HEK293 (cell line): ENCODE data around the gene CDH5.

Experiments
- CTCF ChIA-PET: fragments of 350-600 bp; formaldehyde crosslinking; extraction: SDS; loops from one replicate; lab custom pipeline; 2021; ENCODE audit warnings: antibody characterized with exemption; lab: Yijun Ruan, JAX
- POLR2A ChIA-PET: fragments of 300-600 bp; formaldehyde crosslinking; extraction: SDS; loops from one replicate; lab custom pipeline; 2020; ENCODE audit warnings: antibody characterized with exemption, inconsistent platforms; lab: Yijun Ruan, JAX
- H3K27ac ChIP-seq: fragments of 200-500 bp; sonication (Bioruptor generic); 2 replicates; pipeline ENCODE4 v1.5.1; 2014; ENCODE audit warnings: low read depth, low read length, control low read depth, inconsistent platforms; ENCODE audit errors: extremely low read depth
- H3K36me3 ChIP-seq, 2 experiments: fragments of 200-500 bp in 1 of 2; sonication (Bioruptor generic) in 1 of 2; 1 replicate in 1 of 2; 2 replicates in 1 of 2; pipeline ENCODE4 v1.5.1; 2014 to 2017; ENCODE audit warnings: inconsistent platforms in 2 of 2, low read length in 2 of 2; ENCODE audit not compliant: control insufficient read depth in 2 of 2, insufficient read depth in 1 of 2
- H3K4me1 ChIP-seq: fragments of 200-500 bp; sonication (Bioruptor generic); 2 replicates; pipeline ENCODE4 v1.5.1; 2014; ENCODE audit warnings: mild to moderate bottlenecking, low read length, inconsistent platforms; ENCODE audit not compliant: control insufficient read depth, insufficient read depth
- H3K4me3 ChIP-seq: 2 replicates; pipeline ENCODE4 v1.5.1; 2011; ENCODE audit warnings: low read depth, mild to moderate bottlenecking, control low read depth, low read length, moderate library complexity
- H3K9me3 ChIP-seq: fragments of 200-500 bp; sonication (Bioruptor generic); 2 replicates; pipeline ENCODE4 v1.5.1; 2014; ENCODE audit warnings: low read depth, low read length, inconsistent platforms; ENCODE audit not compliant: control insufficient read depth, insufficient read depth
- GLIS1 ChIP-seq: fragments of 450-650 bp; formaldehyde crosslinking; IDR thresholded peaks from 2 replicates; pipeline ENCODE4 v1.5.1; 2016; ENCODE audit warnings: missing biosample characterization, missing genetic modification characterization
- HIC1 ChIP-seq: fragments of 450-650 bp; formaldehyde crosslinking; IDR thresholded peaks from 2 replicates; pipeline ENCODE4 v1.5.1; 2016; ENCODE audit warnings: missing biosample characterization, missing genetic modification characterization
- KLF1 ChIP-seq: fragments of 450-650 bp; formaldehyde crosslinking; IDR thresholded peaks from 2 replicates; pipeline ENCODE4 v1.5.1; 2016; ENCODE audit warnings: missing biosample characterization, missing genetic modification characterization
- MYNN ChIP-seq: fragments of 450-650 bp; formaldehyde crosslinking; IDR thresholded peaks from 2 replicates; pipeline ENCODE4 v1.5.1; 2016; ENCODE audit warnings: missing biosample characterization, missing genetic modification characterization, borderline replicate concordance
- PRDM10 ChIP-seq: fragments of 450-650 bp; formaldehyde crosslinking; IDR thresholded peaks from 2 replicates; pipeline ENCODE4 v1.5.1; 2016; ENCODE audit warnings: missing biosample characterization, missing genetic modification characterization
- RBAK ChIP-seq: fragments of 450-650 bp; formaldehyde crosslinking; IDR thresholded peaks from 2 replicates; pipeline ENCODE4 v1.5.1; 2016; ENCODE audit warnings: missing biosample characterization, missing genetic modification characterization
- SCRT2 ChIP-seq: fragments of 450-650 bp; formaldehyde crosslinking; IDR thresholded peaks from 2 replicates; pipeline ENCODE4 v1.5.1; 2016; ENCODE audit warnings: missing biosample characterization, missing genetic modification characterization
- WT1 ChIP-seq: fragments of 450-650 bp; formaldehyde crosslinking; IDR thresholded peaks from 2 replicates; pipeline ENCODE4 v1.5.1; 2016; ENCODE audit warnings: missing biosample characterization, missing genetic modification characterization
- ZNF202 ChIP-seq: fragments of 450-650 bp; formaldehyde crosslinking; IDR thresholded peaks from 2 replicates; pipeline ENCODE4 v1.5.1; 2016; ENCODE audit warnings: missing biosample characterization, missing genetic modification characterization, borderline replicate concordance
- ZNF423 ChIP-seq: fragments of 450-650 bp; formaldehyde crosslinking; IDR thresholded peaks from 2 replicates; pipeline ENCODE4 v1.5.1; 2016; ENCODE audit warnings: missing biosample characterization, missing genetic modification characterization
- ZNF473 ChIP-seq: fragments of 450-650 bp; formaldehyde crosslinking; IDR thresholded peaks from 2 replicates; pipeline ENCODE4 v1.5.1; 2017; ENCODE audit warnings: missing biosample characterization, missing genetic modification characterization
- ZNF544 ChIP-seq: fragments of 450-650 bp; formaldehyde crosslinking; IDR thresholded peaks from 2 replicates; pipeline ENCODE4 v1.5.0; 2017; ENCODE audit warnings: missing biosample characterization, missing genetic modification characterization
- ZNF561 ChIP-seq: fragments of 450-650 bp; IDR thresholded peaks from 2 replicates; pipeline ENCODE4 v1.5.1; 2018; ENCODE audit warnings: missing biosample characterization, missing genetic modification characterization, borderline replicate concordance
- ZNF571 ChIP-seq: fragments of 450-650 bp; formaldehyde crosslinking; IDR thresholded peaks from 2 replicates; pipeline ENCODE4 v1.5.0; 2017; ENCODE audit warnings: missing biosample characterization, missing genetic modification characterization
- ZNF624 ChIP-seq: fragments of 450-650 bp; formaldehyde crosslinking; IDR thresholded peaks from 2 replicates; pipeline ENCODE4 v1.5.1; 2017; ENCODE audit warnings: missing biosample characterization, missing genetic modification characterization
- ZNF654 ChIP-seq: fragments of 450-650 bp; formaldehyde crosslinking; IDR thresholded peaks from 2 replicates; pipeline ENCODE4 v1.5.1; 2016; ENCODE audit warnings: low read depth, missing biosample characterization, missing genetic modification characterization
- ZNF792 ChIP-seq: fragments of 450-650 bp; formaldehyde crosslinking; IDR thresholded peaks from 2 replicates; pipeline ENCODE4 v1.5.1; 2016; ENCODE audit warnings: missing biosample characterization, missing genetic modification characterization
- ZNF830 ChIP-seq: fragments of 450-650 bp; IDR thresholded peaks from 2 replicates; pipeline ENCODE4 v1.5.0; 2018; ENCODE audit warnings: missing biosample characterization, missing genetic modification characterization, low read depth, mild to moderate bottlenecking, moderate library complexity
- TF ChIP-seq, protein P1 (sequence below): fragments of 450-650 bp; formaldehyde crosslinking; IDR thresholded peaks from 2 replicates; pipeline ENCODE4 v1.5.0; 2017; ENCODE audit warnings: missing biosample characterization, missing genetic modification characterization, borderline replicate concordance
- TF ChIP-seq, protein P2 (sequence below): fragments of 450-650 bp; formaldehyde crosslinking; IDR thresholded peaks from 2 replicates; pipeline ENCODE4 v1.5.1; 2016; ENCODE audit warnings: missing biosample characterization, missing genetic modification characterization
- TF ChIP-seq, protein P3 (sequence below): fragments of 450-650 bp; formaldehyde crosslinking; IDR thresholded peaks from 2 replicates; pipeline ENCODE4 v1.5.1; 2016; ENCODE audit warnings: missing biosample characterization, missing genetic modification characterization, low read depth

Gene CDH5

DNA sequence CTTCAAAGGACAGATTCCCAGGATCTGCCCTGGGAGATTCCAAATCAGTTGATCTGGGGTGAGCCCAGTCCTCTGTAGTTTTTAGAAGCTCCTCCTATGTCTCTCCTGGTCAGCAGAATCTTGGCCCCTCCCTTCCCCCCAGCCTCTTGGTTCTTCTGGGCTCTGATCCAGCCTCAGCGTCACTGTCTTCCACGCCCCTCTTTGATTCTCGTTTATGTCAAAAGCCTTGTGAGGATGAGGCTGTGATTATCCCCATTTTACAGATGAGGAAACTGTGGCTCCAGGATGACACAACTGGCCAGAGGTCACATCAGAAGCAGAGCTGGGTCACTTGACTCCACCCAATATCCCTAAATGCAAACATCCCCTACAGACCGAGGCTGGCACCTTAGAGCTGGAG lies 840 bp upstream of the CDH5 start:
- TF ChIP-seq ZNF423 (tag by site-specific recombination), result no peak
- no peak for TF ChIP-seq ZNF654 (tag by site-specific recombination)
- TF ChIP-seq, protein P1, sequence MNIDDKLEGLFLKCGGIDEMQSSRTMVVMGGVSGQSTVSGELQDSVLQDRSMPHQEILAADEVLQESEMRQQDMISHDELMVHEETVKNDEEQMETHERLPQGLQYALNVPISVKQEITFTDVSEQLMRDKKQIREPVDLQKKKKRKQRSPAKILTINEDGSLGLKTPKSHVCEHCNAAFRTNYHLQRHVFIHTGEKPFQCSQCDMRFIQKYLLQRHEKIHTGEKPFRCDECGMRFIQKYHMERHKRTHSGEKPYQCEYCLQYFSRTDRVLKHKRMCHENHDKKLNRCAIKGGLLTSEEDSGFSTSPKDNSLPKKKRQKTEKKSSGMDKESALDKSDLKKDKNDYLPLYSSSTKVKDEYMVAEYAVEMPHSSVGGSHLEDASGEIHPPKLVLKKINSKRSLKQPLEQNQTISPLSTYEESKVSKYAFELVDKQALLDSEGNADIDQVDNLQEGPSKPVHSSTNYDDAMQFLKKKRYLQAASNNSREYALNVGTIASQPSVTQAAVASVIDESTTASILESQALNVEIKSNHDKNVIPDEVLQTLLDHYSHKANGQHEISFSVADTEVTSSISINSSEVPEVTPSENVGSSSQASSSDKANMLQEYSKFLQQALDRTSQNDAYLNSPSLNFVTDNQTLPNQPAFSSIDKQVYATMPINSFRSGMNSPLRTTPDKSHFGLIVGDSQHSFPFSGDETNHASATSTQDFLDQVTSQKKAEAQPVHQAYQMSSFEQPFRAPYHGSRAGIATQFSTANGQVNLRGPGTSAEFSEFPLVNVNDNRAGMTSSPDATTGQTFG (tag by site-specific recombination), result no peak
- TF ChIP-seq, protein P2, sequence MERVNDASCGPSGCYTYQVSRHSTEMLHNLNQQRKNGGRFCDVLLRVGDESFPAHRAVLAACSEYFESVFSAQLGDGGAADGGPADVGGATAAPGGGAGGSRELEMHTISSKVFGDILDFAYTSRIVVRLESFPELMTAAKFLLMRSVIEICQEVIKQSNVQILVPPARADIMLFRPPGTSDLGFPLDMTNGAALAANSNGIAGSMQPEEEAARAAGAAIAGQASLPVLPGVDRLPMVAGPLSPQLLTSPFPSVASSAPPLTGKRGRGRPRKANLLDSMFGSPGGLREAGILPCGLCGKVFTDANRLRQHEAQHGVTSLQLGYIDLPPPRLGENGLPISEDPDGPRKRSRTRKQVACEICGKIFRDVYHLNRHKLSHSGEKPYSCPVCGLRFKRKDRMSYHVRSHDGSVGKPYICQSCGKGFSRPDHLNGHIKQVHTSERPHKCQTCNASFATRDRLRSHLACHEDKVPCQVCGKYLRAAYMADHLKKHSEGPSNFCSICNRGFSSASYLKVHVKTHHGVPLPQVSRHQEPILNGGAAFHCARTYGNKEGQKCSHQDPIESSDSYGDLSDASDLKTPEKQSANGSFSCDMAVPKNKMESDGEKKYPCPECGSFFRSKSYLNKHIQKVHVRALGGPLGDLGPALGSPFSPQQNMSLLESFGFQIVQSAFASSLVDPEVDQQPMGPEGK (tag by site-specific recombination), result no peak
- no peak for TF ChIP-seq ZNF571 (tag by site-specific recombination)
- TF ChIP-seq PRDM10, result peak; percentile 50
- no peak for TF ChIP-seq ZNF561
- no peaks in the 10 kb centered on the region for H3K9me3 ChIP-seq
- CTCF ChIA-PET, result interaction anchor here (0.6 to 5.8 kb wide), 5 partner anchors 8 to 507 kb away, joined by 3 to 47 read pairs (median 3); no protein-coding TSS in a partner anchor
- no peak overlapping the region for H3K4me3 ChIP-seq
- no peaks in the 10 kb centered on the region for H3K4me1 ChIP-seq
- H3K36me3 ChIP-seq, result no peaks in the 10 kb centered on the region
- POLR2A ChIA-PET, result interaction anchor here (0.7 kb wide), 1 partner anchor 239 kb away, joined by 3 read pairs; the partner anchor contains the start of gene CMTM3
- no peak overlapping the region for H3K27ac ChIP-seq

- H3K4me3 ChIP-seq, result no peak overlapping the region
- H3K4me1 ChIP-seq, result no peaks in the 10 kb centered on the region
- H3K27ac ChIP-seq, result no peak overlapping the region
- ChIA-PET CTCF (interaction anchor here (1.0 to 5.8 kb wide), 2 partner anchors 11 to 24 kb away, joined by 3 to 47 read pairs; no protein-coding TSS in a partner anchor), POLR2A (no interaction called here)
- no peaks in the 10 kb centered on the region for H3K9me3 ChIP-seq
- no peaks in the 10 kb centered on the region for H3K36me3 ChIP-seq
- TF ChIP-seq GLIS1 (tag by site-specific recombination) (no peak), ZNF624 (tag by site-specific recombination) (no peak), ZNF792 (no peak), WT1 (no peak), ZNF202 (tag by site-specific recombination) (no peak), KLF1 (tag by site-specific recombination) (no peak), MYNN (tag by site-specific recombination) (no peak), SCRT2 (tag by site-specific recombination) (no peak), RBAK (tag by site-specific recombination) (no peak), ZNF544 (no peak), ZNF830 (no peak), HIC1 (no peak), ZNF473 (tag by site-specific recombination) (no peak)
- TF ChIP-seq, protein P3, sequence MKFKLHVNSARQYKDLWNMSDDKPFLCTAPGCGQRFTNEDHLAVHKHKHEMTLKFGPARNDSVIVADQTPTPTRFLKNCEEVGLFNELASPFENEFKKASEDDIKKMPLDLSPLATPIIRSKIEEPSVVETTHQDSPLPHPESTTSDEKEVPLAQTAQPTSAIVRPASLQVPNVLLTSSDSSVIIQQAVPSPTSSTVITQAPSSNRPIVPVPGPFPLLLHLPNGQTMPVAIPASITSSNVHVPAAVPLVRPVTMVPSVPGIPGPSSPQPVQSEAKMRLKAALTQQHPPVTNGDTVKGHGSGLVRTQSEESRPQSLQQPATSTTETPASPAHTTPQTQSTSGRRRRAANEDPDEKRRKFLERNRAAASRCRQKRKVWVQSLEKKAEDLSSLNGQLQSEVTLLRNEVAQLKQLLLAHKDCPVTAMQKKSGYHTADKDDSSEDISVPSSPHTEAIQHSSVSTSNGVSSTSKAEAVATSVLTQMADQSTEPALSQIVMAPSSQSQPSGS (tag by site-specific recombination), result no peak
These were observed 1.7 kb downstream of the CDH5 start for GRCh38 chr16:66367968-66368891.
